Osteocyte (in vitro differentiated cells): ENCODE measurements around the gene CD80. TPM values are rescaled to one million over a fixed set of nuclear protein-coding genes. Genes with fewer than 3 reads are reported as not detected.

Experiments used
- DNase-seq: peaks from one replicate; pipeline ENCODE4 v3.0.0; 2021; ENCODE audit warnings: mixed read lengths; ENCODE audit not compliant: unreplicated experiment; ENCODE audit errors: extremely low spot score
- H3K27ac Mint-ChIP-seq: one replicate; pipeline ENCODE4 v1.8.0; 2021; ENCODE audit warnings: mild to moderate bottlenecking, mixed read lengths; ENCODE audit not compliant: unreplicated experiment
- H3K27me3 Mint-ChIP-seq: one replicate; pipeline ENCODE4 v1.8.0; 2021; ENCODE audit warnings: mixed read lengths; ENCODE audit not compliant: unreplicated experiment
- H3K36me3 Mint-ChIP-seq: one replicate; pipeline ENCODE4 v1.8.0; 2021; ENCODE audit warnings: mixed read lengths; ENCODE audit not compliant: unreplicated experiment
- H3K4me1 Mint-ChIP-seq: one replicate; pipeline ENCODE4 v1.8.0; 2021; ENCODE audit warnings: mixed read lengths; ENCODE audit not compliant: unreplicated experiment
- H3K4me3 Mint-ChIP-seq: one replicate; pipeline ENCODE4 v1.8.0; 2021; ENCODE audit warnings: mild to moderate bottlenecking, moderate library complexity, mixed read lengths; ENCODE audit not compliant: unreplicated experiment
- H3K9me3 Mint-ChIP-seq: one replicate; pipeline ENCODE4 v1.8.0; 2021; ENCODE audit warnings: mixed read lengths; ENCODE audit not compliant: unreplicated experiment
- total RNA-seq: library from RNA; stranded (reverse); gene quantifications from 2 replicates; pipeline ENCODE4 v1.2.1, GENCODE V29; 2021
- TF ChIP-seq, protein P1 (sequence below): fragments of 200-600 bp; sonication (generic); IDR thresholded peaks from 2 replicates; pipeline ENCODE4 v1.5.0; 2021; ENCODE audit warnings: antibody characterized with exemption, mild to moderate bottlenecking, moderate library complexity

Gene CD80
- total RNA-seq, 1 donor from 2014 or later: not detected

DNA sequence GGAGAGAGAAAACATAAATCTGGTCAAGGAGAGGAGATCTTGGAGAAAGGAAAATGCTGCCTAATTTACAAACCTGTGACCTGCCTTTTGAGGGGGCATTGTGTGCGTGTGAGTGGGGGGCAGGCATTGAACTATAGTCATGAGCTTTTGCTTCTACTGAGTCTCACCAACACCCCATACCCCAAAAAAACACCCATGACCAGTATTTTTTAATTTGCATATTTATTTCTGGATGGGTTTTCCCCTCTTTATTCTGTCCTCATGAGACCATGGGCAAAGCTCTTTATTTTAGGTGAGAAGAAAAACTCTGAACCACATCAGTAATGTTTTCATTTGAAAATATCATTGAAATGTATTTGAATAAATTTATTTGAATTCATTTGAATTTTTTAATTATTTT is 20.6 kb downstream of the CD80 start:
- Mint-ChIP-seq H3K27ac (no peak overlapping the region), H3K4me3 (no peak overlapping the region), H3K4me1 (peaks cover 6% of the 10 kb centered on the region), H3K9me3 (no peaks in the 10 kb centered on the region), H3K36me3 (no peaks in the 10 kb centered on the region), H3K27me3 (peaks cover 5% of the 10 kb centered on the region)
- no peak for DNase-seq
- TF ChIP-seq, protein P1, sequence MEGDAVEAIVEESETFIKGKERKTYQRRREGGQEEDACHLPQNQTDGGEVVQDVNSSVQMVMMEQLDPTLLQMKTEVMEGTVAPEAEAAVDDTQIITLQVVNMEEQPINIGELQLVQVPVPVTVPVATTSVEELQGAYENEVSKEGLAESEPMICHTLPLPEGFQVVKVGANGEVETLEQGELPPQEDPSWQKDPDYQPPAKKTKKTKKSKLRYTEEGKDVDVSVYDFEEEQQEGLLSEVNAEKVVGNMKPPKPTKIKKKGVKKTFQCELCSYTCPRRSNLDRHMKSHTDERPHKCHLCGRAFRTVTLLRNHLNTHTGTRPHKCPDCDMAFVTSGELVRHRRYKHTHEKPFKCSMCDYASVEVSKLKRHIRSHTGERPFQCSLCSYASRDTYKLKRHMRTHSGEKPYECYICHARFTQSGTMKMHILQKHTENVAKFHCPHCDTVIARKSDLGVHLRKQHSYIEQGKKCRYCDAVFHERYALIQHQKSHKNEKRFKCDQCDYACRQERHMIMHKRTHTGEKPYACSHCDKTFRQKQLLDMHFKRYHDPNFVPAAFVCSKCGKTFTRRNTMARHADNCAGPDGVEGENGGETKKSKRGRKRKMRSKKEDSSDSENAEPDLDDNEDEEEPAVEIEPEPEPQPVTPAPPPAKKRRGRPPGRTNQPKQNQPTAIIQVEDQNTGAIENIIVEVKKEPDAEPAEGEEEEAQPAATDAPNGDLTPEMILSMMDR: no peak

DNA sequence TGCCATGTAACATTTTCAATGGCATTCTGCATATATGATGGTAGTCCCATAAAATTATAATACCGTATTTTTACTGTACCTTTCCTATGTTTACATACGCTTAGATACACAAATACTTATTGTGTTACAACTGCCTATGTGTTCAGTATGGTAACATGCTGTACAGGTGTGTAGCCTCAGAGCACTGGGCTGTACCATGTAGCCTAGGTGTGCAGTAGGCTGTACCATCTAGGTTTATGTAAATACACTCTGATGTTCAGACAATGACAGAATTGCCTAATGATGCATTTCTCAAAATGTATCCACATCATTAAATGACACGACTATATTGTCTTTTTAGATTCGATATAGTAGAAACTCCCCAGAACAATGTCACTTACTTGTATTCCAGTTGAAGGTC is 22.7 kb downstream of the CD80 start:
- no peaks in the 10 kb centered on the region for H3K9me3 Mint-ChIP-seq
- TF ChIP-seq, protein P1: no peak
- no peak overlapping the region for H3K27ac Mint-ChIP-seq
- H3K36me3 Mint-ChIP-seq: no peaks in the 10 kb centered on the region
- H3K4me3 Mint-ChIP-seq: no peak overlapping the region
- H3K27me3 Mint-ChIP-seq: peaks cover 3% of the 10 kb centered on the region
- no peaks in the 10 kb centered on the region for H3K4me1 Mint-ChIP-seq
- DNase-seq: no peak

DNA sequence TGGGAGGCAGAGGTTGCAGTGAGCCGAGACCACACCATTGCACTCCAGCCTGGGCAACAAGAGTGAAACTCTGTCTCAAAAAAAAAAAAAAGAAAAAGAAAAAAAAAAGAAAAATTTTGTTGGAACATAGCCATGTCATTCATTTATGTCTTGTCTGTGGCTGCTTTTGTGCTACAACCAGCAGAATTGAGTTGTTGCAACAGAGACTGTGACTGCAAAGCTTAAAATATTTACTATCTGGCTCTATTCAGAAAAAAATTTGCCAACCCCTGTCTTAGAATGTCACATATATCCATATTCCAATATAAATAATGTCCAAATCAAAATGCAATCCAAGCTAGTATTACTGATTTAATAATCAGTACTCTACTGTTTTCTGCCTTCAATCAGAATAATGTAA is 25.1 kb downstream of the CD80 start:
- no peaks in the 10 kb centered on the region for H3K4me1 Mint-ChIP-seq

DNA sequence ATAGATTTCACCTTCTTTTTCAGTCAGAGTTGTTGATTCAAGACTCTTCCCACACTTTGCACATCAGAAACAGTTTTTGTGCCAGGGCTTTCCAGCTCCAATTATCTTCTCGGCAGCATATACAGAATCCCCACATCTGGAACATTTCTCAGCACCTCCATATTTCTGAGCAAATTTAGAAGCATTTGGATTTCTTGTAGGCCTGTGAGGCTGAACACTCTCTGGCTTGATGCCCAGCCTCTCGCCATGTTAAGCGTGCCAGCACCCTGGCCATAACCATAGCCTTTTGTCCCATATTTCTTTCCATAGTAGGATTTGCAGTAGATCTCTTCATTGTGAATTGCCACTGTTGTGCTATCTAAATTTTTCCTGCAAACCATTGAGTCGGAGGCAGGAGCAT is 28.3 kb downstream of the CD80 start:
- Mint-ChIP-seq H3K27ac (no peak overlapping the region), H3K9me3 (no peaks in the 10 kb centered on the region), H3K4me1 (no peaks in the 10 kb centered on the region), H3K36me3 (no peaks in the 10 kb centered on the region), H3K27me3 (no peaks in the 10 kb centered on the region), H3K4me3 (no peak overlapping the region)
- no peak for DNase-seq
- TF ChIP-seq, protein P1: no peak

More for the DNA sequence above, 25.1 kb downstream of the CD80 start:
- TF ChIP-seq, protein P1: no peak
- H3K9me3 Mint-ChIP-seq: no peaks in the 10 kb centered on the region
- no peaks in the 10 kb centered on the region for H3K27me3 Mint-ChIP-seq
- no peak for DNase-seq
- H3K27ac Mint-ChIP-seq: no peak overlapping the region
- no peaks in the 10 kb centered on the region for H3K36me3 Mint-ChIP-seq
- no peak overlapping the region for H3K4me3 Mint-ChIP-seq

DNA sequence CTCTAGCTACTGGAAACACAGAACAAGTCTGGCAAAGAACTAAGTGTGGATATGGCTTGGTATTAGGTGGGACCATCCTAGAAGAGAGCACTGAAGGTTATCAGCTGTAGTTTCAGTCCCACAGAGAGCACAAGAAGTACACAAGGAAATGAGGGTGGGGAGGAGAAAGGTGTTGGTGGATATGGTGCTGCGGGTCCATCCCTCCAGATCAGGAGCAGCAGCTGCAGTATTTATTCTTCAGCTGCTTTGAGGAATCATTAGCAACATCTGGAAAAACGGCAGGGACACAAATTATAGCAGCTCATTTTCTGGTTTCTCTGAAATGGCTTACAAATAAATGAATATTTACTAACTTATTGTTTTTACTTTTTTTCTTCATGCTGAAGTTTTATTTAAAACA is 29.0 kb downstream of the CD80 start:
- TF ChIP-seq, protein P1: no peak
- Mint-ChIP-seq H3K4me3 (no peak overlapping the region), H3K27ac (no peak overlapping the region)

More for the DNA sequence above, 29.0 kb downstream of the CD80 start:
- no peaks in the 10 kb centered on the region for H3K27me3 Mint-ChIP-seq
- no peaks in the 10 kb centered on the region for H3K4me1 Mint-ChIP-seq
- peaks cover 1% of the 10 kb centered on the region for H3K36me3 Mint-ChIP-seq
- H3K9me3 Mint-ChIP-seq: no peaks in the 10 kb centered on the region
- no peak for DNase-seq
